ENCODE results near the gene SNX27. TPM values are rescaled to one million over a fixed set of nuclear protein-coding genes. Genes with fewer than 3 reads are reported as not detected.

Gene SNX27
- total and polyA plus RNA-seq, 2 donors (not counting 1 experiment from before 2014, with no cell fraction given) = 29.5 to 38.1 TPM

GRCh38 chr1:151644001-151644400, 32.2 kb downstream of the SNX27 start:
- no peak overlapping the region for H2AFZ ChIP-seq (ENCODE audit: low read length)
- H3K36me3 ChIP-seq (ENCODE audit: control insufficient read depth, insufficient read depth, low read length) = no peaks in the 10 kb centered on the region
- no peaks in the 10 kb centered on the region for H4K20me1 ChIP-seq (ENCODE audit: control insufficient read depth, extremely low read depth, insufficient read depth, low read length)
- peaks cover 3% of the 10 kb centered on the region for H3K4me1 ChIP-seq (ENCODE audit: control insufficient read depth, extremely low read depth, insufficient read depth, low read length)
- DNase-seq (ENCODE audit: low read depth in 2 of 2) = no peak
- TF ChIP-seq CTCF (conservative IDR thresholded peaks at IDR 0.05 in 1 of 2, IDR thresholded peaks at IDR 0.05 in 1 of 2; ENCODE audit: low read depth in 1 of 2, low read length in 2 of 2) (no peak), EZH2 (IDR thresholded peaks at IDR 0.05; ENCODE audit: low read length, missing control alignments) (no peak)
- H3K4me3 ChIP-seq (replicated peaks in 1 of 4; ENCODE audit: control extremely low read depth in 1 of 4, insufficient read depth in 1 of 4, low read depth in 3 of 4, low read length in 4 of 4) = no peak overlapping the region
- no peaks in the 10 kb centered on the region for H3K79me2 ChIP-seq (ENCODE audit: control insufficient read depth, insufficient read depth, low read length)
- no peak overlapping the region for H3K4me2 ChIP-seq (ENCODE audit: extremely low read depth, insufficient read depth, low read length)
- no peaks in the 10 kb centered on the region for H3K27me3 ChIP-seq (ENCODE audit: control insufficient read depth, insufficient read depth, low read length)
- no peak overlapping the region for H3K27ac ChIP-seq (ENCODE audit: insufficient read depth, low read length)
- H3K9me3 ChIP-seq (ENCODE audit: control insufficient read depth, insufficient read depth, low read depth, low read length) = no peaks in the 10 kb centered on the region
- H3K9ac ChIP-seq (ENCODE audit: insufficient read depth, low read length) = no peak overlapping the region

GRCh38 chr1:151653397-151653796, 41.5 kb downstream of the SNX27 start:
- DNase-seq (ENCODE audit: low read depth in 2 of 2) = peak; percentile 44 to 46
- no peak for TF ChIP-seq CTCF (conservative IDR thresholded peaks at IDR 0.05 in 1 of 2, IDR thresholded peaks at IDR 0.05 in 1 of 2; ENCODE audit: low read depth in 1 of 2, low read length in 2 of 2)
- no peak for TF ChIP-seq EZH2 (IDR thresholded peaks at IDR 0.05; ENCODE audit: low read length, missing control alignments)
- H3K27me3 ChIP-seq (ENCODE audit: control insufficient read depth, insufficient read depth, low read length) = no peaks in the 10 kb centered on the region
- no peak overlapping the region for H2AFZ ChIP-seq (ENCODE audit: low read length)
- no peaks in the 10 kb centered on the region for H3K79me2 ChIP-seq (ENCODE audit: control insufficient read depth, insufficient read depth, low read length)
- peak overlapping the region; percentile 16 for H3K9ac ChIP-seq (ENCODE audit: insufficient read depth, low read length)
- H3K36me3 ChIP-seq (ENCODE audit: control insufficient read depth, insufficient read depth, low read length) = no peaks in the 10 kb centered on the region
- H3K4me2 ChIP-seq (ENCODE audit: extremely low read depth, insufficient read depth, low read length) = no peak overlapping the region
- no peaks in the 10 kb centered on the region for H3K4me1 ChIP-seq (ENCODE audit: control insufficient read depth, extremely low read depth, insufficient read depth, low read length)
- no peak overlapping the region for H3K27ac ChIP-seq (ENCODE audit: insufficient read depth, low read length)
- H3K4me3 ChIP-seq (replicated peaks in 1 of 4; ENCODE audit: control extremely low read depth in 1 of 4, insufficient read depth in 1 of 4, low read depth in 3 of 4, low read length in 4 of 4) = no peak overlapping the region
- no peaks in the 10 kb centered on the region for H4K20me1 ChIP-seq (ENCODE audit: control insufficient read depth, extremely low read depth, insufficient read depth, low read length)
- H3K9me3 ChIP-seq (ENCODE audit: control insufficient read depth, insufficient read depth, low read depth, low read length) = no peaks in the 10 kb centered on the region

GRCh38 chr1:151655371-151655770, 43.5 kb downstream of the SNX27 start:
- no peak overlapping the region for H2AFZ ChIP-seq (ENCODE audit: low read length)
- H3K4me2 ChIP-seq (ENCODE audit: extremely low read depth, insufficient read depth, low read length) = no peak overlapping the region
- H3K4me1 ChIP-seq (ENCODE audit: control insufficient read depth, extremely low read depth, insufficient read depth, low read length) = no peaks in the 10 kb centered on the region
- no peaks in the 10 kb centered on the region for H3K27me3 ChIP-seq (ENCODE audit: control insufficient read depth, insufficient read depth, low read length)
- no peak overlapping the region for H3K9ac ChIP-seq (ENCODE audit: insufficient read depth, low read length)
- TF ChIP-seq EZH2 (IDR thresholded peaks at IDR 0.05; ENCODE audit: low read length, missing control alignments) = no peak
- no peak for TF ChIP-seq CTCF (conservative IDR thresholded peaks at IDR 0.05 in 1 of 2, IDR thresholded peaks at IDR 0.05 in 1 of 2; ENCODE audit: low read depth in 1 of 2, low read length in 2 of 2)
- no peaks in the 10 kb centered on the region for H3K79me2 ChIP-seq (ENCODE audit: control insufficient read depth, insufficient read depth, low read length)
- H4K20me1 ChIP-seq (ENCODE audit: control insufficient read depth, extremely low read depth, insufficient read depth, low read length) = no peaks in the 10 kb centered on the region
- no peak overlapping the region for H3K4me3 ChIP-seq (replicated peaks in 1 of 4; ENCODE audit: control extremely low read depth in 1 of 4, insufficient read depth in 1 of 4, low read depth in 3 of 4, low read length in 4 of 4)
- peak in 1 of 2 donors; percentile 47 for DNase-seq (ENCODE audit: low read depth in 2 of 2)
- H3K27ac ChIP-seq (ENCODE audit: insufficient read depth, low read length) = no peak overlapping the region
- H3K36me3 ChIP-seq (ENCODE audit: control insufficient read depth, insufficient read depth, low read length) = no peaks in the 10 kb centered on the region
- no peaks in the 10 kb centered on the region for H3K9me3 ChIP-seq (ENCODE audit: control insufficient read depth, insufficient read depth, low read depth, low read length)

All from fibroblast of lung (primary cell).